ENCODE results near the gene TRMT112. TPM values are rescaled to one million over a fixed set of nuclear protein-coding genes. Genes with fewer than 3 reads are reported as not detected.

Gene TRMT112
- total and polyA plus RNA-seq, 12 donors, result 286 to 991 (median 397) TPM

- no peaks in the 10 kb centered on the region for H3K36me3 ChIP-seq (replicated peaks in 1 of 2)
- H3K27me3 ChIP-seq, result peaks cover 30% of the 10 kb centered on the region
- peaks cover 6 to 18% of the 10 kb centered on the region in 2 donors for H3K4me1 ChIP-seq (replicated peaks in 1 of 2)
- DNase-seq, result no peak
- WGBS, 4 donors, result 48 to 69% (median 60%) methylated on average over 3 to 10 of the region's 10 CpGs
- H3K9me3 ChIP-seq (replicated peaks in 1 of 3), result no peaks in the 10 kb centered on the region
- no peak for TF ChIP-seq POLR2A (IDR thresholded peaks at IDR 0.05)
- no peak for TF ChIP-seq CTCF (IDR thresholded peaks at IDR 0.05)
- H3K4me3 ChIP-seq, result no peak overlapping the region
- intact Hi-C loops (cut with DNase I), result loop anchor here in 1 of 2 donors (10.0 kb wide), 1 partner anchor 286 kb away; no protein-coding TSS in a partner anchor
- no peak overlapping the region for H3K27ac ChIP-seq
Observed at GRCh38 chr11:64290352-64291261, 26.8 kb downstream of the TRMT112 start.

DNA sequence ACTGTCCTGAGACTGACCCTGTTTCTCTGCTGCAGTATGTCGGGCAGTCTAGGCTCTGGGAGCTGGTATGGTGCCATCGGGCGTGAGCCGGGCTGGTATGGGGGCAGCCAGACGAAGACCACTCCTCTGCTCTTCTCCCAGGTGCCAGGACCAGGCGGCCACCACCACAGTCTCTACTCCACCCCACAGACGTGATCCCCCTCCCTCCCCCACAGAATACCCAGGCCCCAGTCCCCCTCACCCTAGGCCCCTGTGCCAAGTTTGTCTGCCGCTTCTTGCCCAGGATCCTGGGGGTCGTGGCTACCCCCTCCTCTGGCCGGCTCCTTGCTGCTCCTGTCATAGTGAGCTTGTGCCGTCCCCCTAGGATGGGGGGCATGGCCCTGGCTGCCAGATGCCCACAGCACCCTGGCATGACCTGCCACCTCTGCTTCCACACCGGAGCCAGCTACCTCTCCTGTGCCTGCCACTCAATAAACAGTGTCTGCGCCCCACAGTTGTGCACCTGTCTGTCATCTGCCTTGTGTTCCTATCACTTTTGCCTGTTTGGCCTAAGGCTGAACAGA, 28.3 kb downstream of the TRMT112 start:
- H3K4me1 ChIP-seq (replicated peaks in 1 of 2), result peaks cover 7 to 18% of the 10 kb centered on the region in 2 donors
- H3K4me3 ChIP-seq, result no peak overlapping the region
- no peaks in the 10 kb centered on the region for H3K9me3 ChIP-seq (replicated peaks in 1 of 3)
- H3K27me3 ChIP-seq, result peaks cover 30% of the 10 kb centered on the region
- intact Hi-C loops (cut with DNase I), result no loop called here
- H3K36me3 ChIP-seq (replicated peaks in 1 of 2), result no peaks in the 10 kb centered on the region
- H3K27ac ChIP-seq, result no peak overlapping the region
- TF ChIP-seq POLR2A (IDR thresholded peaks at IDR 0.05) (no peak), CTCF (IDR thresholded peaks at IDR 0.05) (no peak)
- peak in 1 of 7 donors; percentile 19 for DNase-seq
- WGBS, 4 donors, result 89 to 96% (median 91%) methylated on average over 8 to 13 of the region's 13 CpGs

- no peak overlapping the region for H3K4me3 ChIP-seq
- peaks cover 29% of the 10 kb centered on the region for H3K27me3 ChIP-seq
- no peaks in the 10 kb centered on the region for H3K36me3 ChIP-seq (replicated peaks in 1 of 2)
- DNase-seq, result no peak
- intact Hi-C loops (cut with DNase I), result no loop called here
- H3K9me3 ChIP-seq (replicated peaks in 1 of 3), result no peaks in the 10 kb centered on the region
- peaks cover 14 to 26% of the 10 kb centered on the region in 2 donors for H3K4me1 ChIP-seq (replicated peaks in 1 of 2)
- TF ChIP-seq CTCF (IDR thresholded peaks at IDR 0.05) (no peak), POLR2A (IDR thresholded peaks at IDR 0.05) (no peak)
- no peak overlapping the region for H3K27ac ChIP-seq
- 90 to 94% (median 90%) methylated on average over 4 to 9 of the region's 9 CpGs for WGBS, 4 donors
Observed at GRCh38 chr11:64288353-64288750, 29.0 kb downstream of the TRMT112 start.

- intact Hi-C loops (cut with DNase I), result no loop called here
- H3K9me3 ChIP-seq (replicated peaks in 1 of 3), result no peaks in the 10 kb centered on the region
- DNase-seq, result no peak
- H3K4me1 ChIP-seq (replicated peaks in 1 of 2), result peaks cover 15 to 29% of the 10 kb centered on the region in 2 donors
- H3K36me3 ChIP-seq (replicated peaks in 1 of 2), result no peaks in the 10 kb centered on the region
- H3K27me3 ChIP-seq, result peaks cover 23% of the 10 kb centered on the region
- 94 to 98% (median 94%) methylated on average over 20 to 33 of the region's 33 CpGs for WGBS, 4 donors
- H3K27ac ChIP-seq, result no peak overlapping the region
- H3K4me3 ChIP-seq, result no peak overlapping the region
- TF ChIP-seq CTCF (IDR thresholded peaks at IDR 0.05), result no peak
- no peak for TF ChIP-seq POLR2A (IDR thresholded peaks at IDR 0.05)
Observed at GRCh38 chr11:64287676-64288352, 29.5 kb downstream of the TRMT112 start.
